SK-MEL-5 (cell line): ENCODE data around the gene GINS2. TPM values are rescaled to one million over a fixed set of nuclear protein-coding genes. Genes with fewer than 3 reads are reported as not detected.

ENCODE experiments used
- DNase-seq: peaks from one replicate; pipeline ENCODE4 v3.0.0-alpha.2; 2016; ENCODE audit warnings: low read depth, low spot score
- in situ Hi-C: cut with HindIII; loops from 2 replicates; pipeline ENCODE4 v1.10.0; 2016; ENCODE audit warnings: low sequenced_read_pairs, high pct_unique_total_duplicates, low pct_unique_long_range_greater_than_20kb
- total RNA-seq: library from RNA; depleted of rRNA; stranded (reverse); fragments of >200 nt; shearing (Covaris generic); gene quantifications from 2 replicates; pipeline ENCODE4 v1.2.3, GENCODE V29; 2014

Gene GINS2
- total RNA-seq, 1 experiment from 2014 or later: 10.9 TPM

- DNase-seq: no peak
- in situ Hi-C loops: no loop called here
These were observed 48.2 kb downstream of the GINS2 start for GRCh38 chr16:85640585-85640984.

- in situ Hi-C loops: no loop called here
These were observed 48.5 kb downstream of the GINS2 start for GRCh38 chr16:85640254-85640558.

GRCh38 chr16:85639529-85640253, 49.1 kb downstream of the GINS2 start:
- in situ Hi-C loops: no loop called here
- no peak for DNase-seq

More at GRCh38 chr16:85640254-85640558, 48.5 kb downstream of the GINS2 start:
- DNase-seq: no peak

- no peak for DNase-seq
- in situ Hi-C loops: no loop called here
These were observed 49.9 kb downstream of the GINS2 start for GRCh38 chr16:85638695-85639409.

- DNase-seq: no peak
These were observed 50.7 kb downstream of the GINS2 start for GRCh38 chr16:85637808-85638647.

GRCh38 chr16:85637061-85637807, 51.5 kb downstream of the GINS2 start:
- in situ Hi-C loops: no loop called here
- DNase-seq: no peak

More at GRCh38 chr16:85637808-85638647, 50.7 kb downstream of the GINS2 start:
- in situ Hi-C loops: no loop called here

GRCh38 chr16:85636234-85636812, 52.4 kb downstream of the GINS2 start:
- DNase-seq: no peak
- in situ Hi-C loops: no loop called here

- no peak for DNase-seq
- in situ Hi-C loops: no loop called here
These were observed 53.1 kb downstream of the GINS2 start for GRCh38 chr16:85635545-85636140.

GRCh38 chr16:85634747-85635544, 53.8 kb downstream of the GINS2 start:
- in situ Hi-C loops: no loop called here
- DNase-seq: no peak

- in situ Hi-C loops: no loop called here
- DNase-seq: no peak
These were observed 54.9 kb downstream of the GINS2 start for GRCh38 chr16:85633888-85634287.

- in situ Hi-C loops: no loop called here
- no peak for DNase-seq
These were observed 55.4 kb downstream of the GINS2 start for GRCh38 chr16:85633438-85633743.

- in situ Hi-C loops: no loop called here
- no peak for DNase-seq
These were observed 55.9 kb downstream of the GINS2 start for GRCh38 chr16:85632709-85633437.

GRCh38 chr16:85631802-85632393, 56.9 kb downstream of the GINS2 start:
- DNase-seq: no peak
- in situ Hi-C loops: no loop called here

- DNase-seq: no peak
- in situ Hi-C loops: no loop called here
These were observed 57.5 kb downstream of the GINS2 start for GRCh38 chr16:85631230-85631629.

- in situ Hi-C loops: no loop called here
- no peak for DNase-seq
These were observed 58.9 kb downstream of the GINS2 start for GRCh38 chr16:85629853-85630252.

GRCh38 chr16:85629326-85629725, 59.4 kb downstream of the GINS2 start:
- in situ Hi-C loops: no loop called here
- no peak for DNase-seq
